Activated naive CD8-positive, alpha-beta T cell treated with anti-CD3 and anti-CD28 coated beads, Interleukin-2, amount 10 ng/mL, durations not matched to agents 7 days and 5 days (primary cell): ENCODE measurements around the gene SCMH1. TPM values are rescaled to one million over a fixed set of nuclear protein-coding genes. Genes with fewer than 3 reads are reported as not detected.
"Not testable (repeated sequence)": the region's sequence is repeated elsewhere in the genome, so short reads cannot be mapped to it uniquely, and the experiment has no call there.

Experiments used
- ATAC-seq: fragments of 150-1000 bp; cut with Tn5 transposase; one replicate; pipeline ENCODE4 v1.10.0; 2021; ENCODE audit warnings: low read depth, moderate library complexity
- POLR2A ChIA-PET: fragments of 350-600 bp; sonication (Branson Sonifier 250); formaldehyde crosslinking; loops from one replicate; lab custom pipeline; 2021; ENCODE audit warnings: antibody characterized with exemption; lab: Charles Lee
- DNase-seq: peaks from one replicate; pipeline ENCODE4 v3.0.0; 2021
- H3K27ac Mint-ChIP-seq: one replicate; pipeline ENCODE4 v1.8.0; 2022; ENCODE audit warnings: mild to moderate bottlenecking, mixed read lengths
- H3K27me3 Mint-ChIP-seq: one replicate; pipeline ENCODE4 v1.8.0; 2022; ENCODE audit warnings: mild to moderate bottlenecking, moderate library complexity, mixed read lengths
- H3K36me3 Mint-ChIP-seq: one replicate; pipeline ENCODE4 v1.8.0; 2021; ENCODE audit warnings: mild to moderate bottlenecking, mixed read lengths
- H3K4me1 Mint-ChIP-seq: one replicate; pipeline ENCODE4 v1.8.0; 2021; ENCODE audit warnings: mixed read lengths
- H3K4me3 Mint-ChIP-seq: one replicate; pipeline ENCODE4 v1.8.0; 2022; ENCODE audit warnings: mild to moderate bottlenecking, moderate library complexity, mixed read lengths
- H3K9me3 Mint-ChIP-seq: one replicate; pipeline ENCODE4 v1.8.0; 2021; ENCODE audit warnings: mixed read lengths
- total RNA-seq, 2 experiments: library from RNA; stranded (reverse); gene quantifications; one replicate each; pipeline ENCODE4 v1.2.3, GENCODE V29; 2021

SCMH1 gene
- total RNA-seq, 2 experiments from 2014 or later, result 24.2 to 25.5 TPM

DNA sequence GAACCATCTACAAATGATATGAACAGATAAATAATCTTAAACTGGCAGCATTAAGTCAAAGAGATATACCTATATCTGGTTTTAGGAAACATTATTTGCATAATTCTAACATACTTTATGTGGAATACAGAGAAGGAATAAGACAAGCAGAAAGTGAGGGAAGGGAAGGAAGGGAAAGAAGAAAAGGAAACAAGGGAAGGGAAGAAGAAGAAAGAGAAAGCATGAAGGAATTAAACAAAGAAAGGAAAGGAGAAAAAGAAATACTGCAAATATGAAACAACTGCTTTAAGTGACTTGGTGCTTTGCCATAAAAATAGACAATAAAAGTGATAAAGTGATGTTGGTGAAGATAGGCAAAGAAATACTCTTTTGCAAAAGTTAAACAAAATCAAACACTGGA is 20.1 kb downstream of the SCMH1 start:
- POLR2A ChIA-PET, result no interaction called here
- H3K36me3 Mint-ChIP-seq, result peaks cover 34% of the 10 kb centered on the region
- no peaks in the 10 kb centered on the region for H3K27me3 Mint-ChIP-seq
- no peak for ATAC-seq
- H3K4me3 Mint-ChIP-seq, result no peak overlapping the region
- H3K27ac Mint-ChIP-seq, result no peak overlapping the region
- DNase-seq, result no peak
- peaks cover 11% of the 10 kb centered on the region for H3K4me1 Mint-ChIP-seq
- H3K9me3 Mint-ChIP-seq, result peaks cover 18% of the 10 kb centered on the region

DNA sequence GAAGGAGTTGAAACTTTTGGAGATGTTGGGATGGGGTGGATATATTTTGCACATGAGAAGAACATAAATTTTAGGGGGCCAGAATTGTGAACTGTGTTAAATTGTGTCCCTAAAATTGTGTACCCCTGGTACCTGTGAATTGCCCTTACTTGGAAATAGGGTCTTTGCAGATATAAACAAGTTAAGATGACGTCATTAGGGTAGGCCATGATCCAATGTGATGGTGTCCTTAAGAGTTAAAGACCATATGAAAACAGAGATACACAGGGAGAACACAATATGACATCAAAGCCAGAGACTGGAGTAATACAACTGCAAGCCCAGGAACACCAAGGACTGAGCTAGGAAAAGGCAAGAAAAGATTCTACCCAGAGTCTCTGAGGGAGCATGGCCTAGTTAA is 24.0 kb downstream of the SCMH1 start:
- Mint-ChIP-seq H3K9me3 (peaks cover 18% of the 10 kb centered on the region), H3K27me3 (no peaks in the 10 kb centered on the region), H3K36me3 (peaks cover 40% of the 10 kb centered on the region), H3K4me1 (peaks cover 8% of the 10 kb centered on the region), H3K27ac (no peak overlapping the region), H3K4me3 (no peak overlapping the region)
- DNase-seq (no peak), ATAC-seq (no peak)
- POLR2A ChIA-PET, result no interaction called here

DNA sequence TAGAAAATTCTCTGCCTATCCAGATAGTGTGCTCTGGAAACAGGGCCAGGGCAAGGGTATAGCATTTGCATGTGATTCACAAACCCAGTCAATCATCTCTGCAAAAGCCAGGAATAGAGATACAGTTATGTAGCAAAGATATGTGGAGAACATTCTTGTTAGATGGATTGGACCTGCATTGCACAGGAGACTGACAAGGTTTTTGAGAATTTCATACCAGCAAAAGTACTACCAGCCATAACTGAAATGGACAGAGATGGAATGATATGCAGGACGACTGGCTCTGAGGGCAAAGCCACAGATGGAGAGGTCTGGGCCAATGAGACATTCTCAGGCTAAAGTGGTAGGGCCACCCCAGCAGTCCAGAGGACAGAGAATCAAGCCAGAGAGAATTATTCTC is 24.7 kb downstream of the SCMH1 start:
- peaks cover 18% of the 10 kb centered on the region for H3K9me3 Mint-ChIP-seq
- H3K4me3 Mint-ChIP-seq, result no peak overlapping the region
- no peaks in the 10 kb centered on the region for H3K27me3 Mint-ChIP-seq
- ATAC-seq (no peak), DNase-seq (no peak)
- H3K27ac Mint-ChIP-seq, result no peak overlapping the region
- peaks cover 41% of the 10 kb centered on the region for H3K36me3 Mint-ChIP-seq
- POLR2A ChIA-PET, result no interaction called here
- peaks cover 8% of the 10 kb centered on the region for H3K4me1 Mint-ChIP-seq

DNA sequence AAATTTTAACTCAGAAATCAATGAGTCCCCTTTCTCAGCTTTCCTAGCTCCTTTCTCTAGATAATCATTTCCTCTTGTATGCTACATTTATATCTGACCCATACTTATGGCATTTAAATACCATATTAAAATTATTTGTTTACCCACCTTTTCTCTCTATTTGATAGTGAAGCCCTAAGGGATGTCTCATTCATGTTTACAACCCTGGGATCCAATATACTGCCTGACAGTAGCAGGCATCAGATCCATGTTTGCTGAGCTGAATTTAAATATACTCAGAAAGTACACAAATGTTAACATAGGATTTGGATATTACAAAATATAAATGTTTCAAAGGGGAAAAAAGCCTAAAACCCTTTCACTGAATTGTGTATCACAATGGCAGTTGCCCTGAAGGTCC is 26.5 kb downstream of the SCMH1 start:
- Mint-ChIP-seq H3K4me3 (no peak overlapping the region), H3K9me3 (peaks cover 15% of the 10 kb centered on the region), H3K27ac (no peak overlapping the region), H3K4me1 (peaks cover 4% of the 10 kb centered on the region), H3K27me3 (no peaks in the 10 kb centered on the region), H3K36me3 (peaks cover 40% of the 10 kb centered on the region)
- ATAC-seq (no peak), DNase-seq (no peak)
- POLR2A ChIA-PET, result no interaction called here

DNA sequence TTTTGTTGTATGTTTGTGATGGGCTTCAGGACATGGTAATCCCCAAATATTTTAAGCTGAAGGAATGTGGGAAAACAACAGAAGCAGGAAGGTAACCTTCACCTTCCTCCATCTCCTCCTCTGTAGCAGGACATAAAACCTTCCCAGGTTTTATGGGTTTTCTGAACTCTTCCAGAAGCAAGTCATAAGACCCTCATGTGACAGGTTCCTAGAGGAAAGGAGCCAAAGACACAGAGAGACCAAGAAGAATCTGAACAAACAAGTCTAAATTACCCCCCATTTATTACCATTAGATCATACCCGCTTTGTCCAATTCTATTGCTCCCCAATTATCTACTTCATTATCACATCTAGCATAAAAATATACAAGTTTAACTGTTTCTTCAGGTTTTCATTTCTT is 28.8 kb downstream of the SCMH1 start:
- Mint-ChIP-seq H3K9me3 (peaks cover 12% of the 10 kb centered on the region), H3K27me3 (no peaks in the 10 kb centered on the region), H3K27ac (no peak overlapping the region), H3K4me1 (peaks cover 4% of the 10 kb centered on the region), H3K36me3 (peaks cover 37% of the 10 kb centered on the region), H3K4me3 (no peak overlapping the region)
- POLR2A ChIA-PET, result no interaction called here
- DNase-seq (no peak), ATAC-seq (no peak)

DNA sequence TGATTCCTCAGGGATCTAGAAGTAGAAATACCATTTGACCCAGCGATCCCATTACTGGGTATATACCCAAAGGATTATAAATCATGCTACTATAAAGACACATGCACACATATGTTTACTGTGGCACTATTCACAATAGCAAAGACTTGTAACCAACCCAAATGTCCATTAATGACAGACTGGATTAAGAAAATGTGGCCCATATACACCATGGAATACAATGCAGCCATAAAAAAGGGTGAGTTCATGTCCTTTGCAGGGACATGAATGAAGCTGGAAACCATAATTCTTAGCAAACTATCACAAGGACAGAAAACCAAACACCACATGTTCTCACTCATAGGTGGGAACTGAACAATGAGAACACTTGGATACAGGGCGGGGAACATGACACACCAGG is 30.5 kb downstream of the SCMH1 start:
- not testable (repeated sequence) for DNase-seq, ATAC-seq, H3K4me3 Mint-ChIP-seq

DNA sequence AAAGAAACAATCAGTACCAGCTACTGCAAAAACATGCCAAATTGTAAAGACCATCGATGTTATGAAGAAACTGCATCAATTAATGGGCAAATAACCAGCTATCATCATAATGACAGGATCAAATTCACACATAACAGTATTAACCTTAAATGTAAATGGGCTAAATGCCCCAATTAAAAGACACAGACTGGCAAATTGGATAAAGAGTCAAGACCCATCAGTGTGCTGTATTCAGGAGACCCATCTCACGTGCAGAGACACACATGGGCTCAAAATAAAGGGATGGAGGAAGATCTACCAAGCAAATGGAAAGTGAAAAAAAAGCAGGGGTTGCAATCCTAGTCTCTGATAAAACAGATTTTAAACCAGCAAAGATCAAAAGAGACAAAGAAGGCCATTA is 35.1 kb downstream of the SCMH1 start:
- H3K27ac Mint-ChIP-seq, H3K4me3 Mint-ChIP-seq, ATAC-seq, DNase-seq, H3K27me3 Mint-ChIP-seq, POLR2A ChIA-PET, H3K4me1 Mint-ChIP-seq: not testable (repeated sequence)
- Mint-ChIP-seq H3K36me3 (peaks cover 41% of the 10 kb centered on the region), H3K9me3 (peaks cover 11% of the 10 kb centered on the region)

More for the DNA sequence above, 30.5 kb downstream of the SCMH1 start:
- H3K27me3 Mint-ChIP-seq, POLR2A ChIA-PET, H3K9me3 Mint-ChIP-seq, H3K27ac Mint-ChIP-seq, H3K4me1 Mint-ChIP-seq: not testable (repeated sequence)
- H3K36me3 Mint-ChIP-seq, result peaks cover 31% of the 10 kb centered on the region

DNA sequence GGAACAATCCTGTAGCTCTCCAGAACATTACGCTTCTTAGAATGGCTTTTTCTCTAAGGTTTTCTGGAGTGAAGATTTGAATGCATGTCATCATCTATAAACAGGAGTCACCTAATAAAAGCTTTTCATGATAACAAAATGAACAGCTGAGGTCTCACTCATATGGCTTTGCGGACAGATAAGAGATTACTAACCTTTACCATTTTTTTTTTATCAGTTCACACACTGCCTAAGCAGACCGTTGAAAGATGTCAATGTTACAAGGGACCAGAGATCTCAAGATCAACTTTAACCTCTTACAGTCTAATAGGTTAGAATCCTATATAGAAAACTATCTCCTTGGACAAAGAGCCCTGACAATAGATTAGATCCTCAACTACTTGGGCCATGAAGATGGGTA is 41.4 kb downstream of the SCMH1 start:
- Mint-ChIP-seq H3K9me3 (peaks cover 6% of the 10 kb centered on the region), H3K36me3 (peaks cover 12% of the 10 kb centered on the region), H3K27me3 (no peaks in the 10 kb centered on the region), H3K27ac (no peak overlapping the region), H3K4me1 (no peaks in the 10 kb centered on the region), H3K4me3 (no peak overlapping the region)
- ATAC-seq (no peak), DNase-seq (no peak)
- POLR2A ChIA-PET, result no interaction called here

DNA sequence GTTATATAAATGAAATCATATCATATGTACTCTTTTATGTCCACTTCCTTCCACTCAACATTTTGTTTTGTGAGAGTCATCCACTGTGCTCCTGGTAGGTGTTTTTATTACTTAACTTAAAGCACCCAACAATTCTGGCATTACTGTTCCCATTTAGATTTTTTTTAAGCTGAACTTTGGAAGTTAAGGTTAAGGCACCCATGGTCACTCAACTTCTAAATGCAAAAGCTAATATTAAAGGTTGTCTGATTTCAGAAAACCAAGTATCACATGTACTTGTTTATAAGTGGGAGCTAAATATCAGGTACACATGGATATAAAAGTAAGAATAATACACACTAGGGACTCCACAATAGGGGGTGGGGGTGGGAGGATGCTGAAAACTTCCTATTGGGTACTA is 42.7 kb downstream of the SCMH1 start:
- H3K4me3 Mint-ChIP-seq, result no peak overlapping the region
- POLR2A ChIA-PET, result no interaction called here
- no peak overlapping the region for H3K27ac Mint-ChIP-seq
- H3K36me3 Mint-ChIP-seq, result peaks cover 10% of the 10 kb centered on the region
- DNase-seq (no peak), ATAC-seq (no peak)
- H3K9me3 Mint-ChIP-seq, result peaks cover 4% of the 10 kb centered on the region
- no peaks in the 10 kb centered on the region for H3K4me1 Mint-ChIP-seq
- H3K27me3 Mint-ChIP-seq, result no peaks in the 10 kb centered on the region

DNA sequence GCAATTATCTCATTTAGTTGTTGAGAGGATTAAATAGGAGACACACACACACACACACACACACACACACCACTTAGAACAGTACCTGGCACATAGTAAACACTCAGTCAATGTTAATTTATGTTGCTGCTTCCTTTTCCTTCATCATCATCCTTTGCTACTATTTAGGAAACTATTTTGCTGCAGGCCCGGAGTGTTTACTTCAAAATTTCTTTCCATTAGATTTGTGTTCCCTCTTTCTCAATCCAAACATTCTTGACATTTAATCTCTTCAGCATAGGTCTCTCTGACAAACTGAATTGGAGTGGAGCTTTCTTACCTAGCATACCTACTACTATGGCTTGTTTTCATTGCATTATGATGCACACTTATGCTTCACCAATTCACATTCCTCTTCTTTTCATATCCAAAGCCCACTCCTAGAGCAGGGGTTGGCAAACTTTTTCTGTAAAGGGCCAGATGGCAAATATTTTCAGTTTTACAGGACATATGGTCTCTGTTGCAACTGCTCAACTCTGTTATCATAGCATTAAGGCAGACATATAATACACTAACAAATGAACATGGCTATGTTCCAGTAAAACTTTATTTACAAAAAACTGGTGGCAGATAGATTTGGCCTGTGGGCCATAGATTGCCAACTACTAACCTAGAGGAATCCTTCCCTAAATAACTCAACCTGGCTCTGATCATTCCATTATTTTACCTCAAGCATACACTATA is 49.5 kb downstream of the SCMH1 start:
- DNase-seq (no peak), ATAC-seq (no peak)
- POLR2A ChIA-PET, result no interaction called here
- H3K27ac Mint-ChIP-seq, result no peak overlapping the region
- no peaks in the 10 kb centered on the region for H3K27me3 Mint-ChIP-seq
- no peaks in the 10 kb centered on the region for H3K9me3 Mint-ChIP-seq
- no peaks in the 10 kb centered on the region for H3K4me1 Mint-ChIP-seq
- H3K36me3 Mint-ChIP-seq, result peaks cover 2% of the 10 kb centered on the region
- no peak overlapping the region for H3K4me3 Mint-ChIP-seq

DNA sequence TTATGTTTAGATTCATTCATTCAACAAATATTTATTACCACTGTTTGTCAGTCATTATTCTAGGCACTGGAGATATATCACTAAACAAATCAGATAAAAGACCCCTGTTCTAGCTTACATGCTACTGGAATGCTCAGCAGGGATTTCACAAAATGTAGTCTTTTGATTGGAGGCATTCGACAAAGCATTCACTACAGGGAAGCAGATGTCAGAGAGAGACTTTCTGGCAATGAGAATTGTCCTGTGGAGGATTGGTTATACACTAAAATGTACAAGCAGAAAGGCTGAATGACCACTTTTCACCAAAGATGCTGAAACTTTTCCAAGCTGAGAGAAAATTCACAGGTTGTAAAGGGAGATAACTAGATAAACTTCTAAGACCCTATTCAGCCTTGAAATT is 57.7 kb downstream of the SCMH1 start:
- Mint-ChIP-seq H3K27ac (no peak overlapping the region), H3K36me3 (peaks cover 7% of the 10 kb centered on the region), H3K27me3 (no peaks in the 10 kb centered on the region), H3K4me3 (no peak overlapping the region), H3K4me1 (no peaks in the 10 kb centered on the region), H3K9me3 (peaks cover 3% of the 10 kb centered on the region)
- POLR2A ChIA-PET, result no interaction called here
- ATAC-seq (no peak), DNase-seq (no peak)

DNA sequence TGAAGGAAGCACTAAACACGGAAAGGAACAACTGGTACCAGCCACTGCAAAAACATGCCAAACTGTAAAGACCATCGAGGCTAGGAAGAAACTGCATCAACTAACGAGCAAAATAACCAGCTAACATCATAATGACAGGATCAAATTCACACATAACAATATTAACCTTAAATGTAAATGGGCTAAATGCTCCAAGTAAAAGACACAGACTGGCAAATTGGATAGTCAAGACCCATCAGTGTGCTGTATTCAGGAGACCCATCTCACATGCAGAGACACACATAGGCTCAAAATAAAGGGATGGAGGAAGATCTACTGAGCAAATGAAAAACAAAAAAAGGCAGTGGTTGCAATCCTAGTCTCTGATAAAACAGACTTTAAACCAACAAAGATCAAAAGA is 63.9 kb downstream of the SCMH1 start:
- H3K4me1 Mint-ChIP-seq, H3K27me3 Mint-ChIP-seq, H3K27ac Mint-ChIP-seq, ATAC-seq, H3K9me3 Mint-ChIP-seq, DNase-seq, POLR2A ChIA-PET, H3K4me3 Mint-ChIP-seq: not testable (repeated sequence)
- H3K36me3 Mint-ChIP-seq, result peaks cover 27% of the 10 kb centered on the region

DNA sequence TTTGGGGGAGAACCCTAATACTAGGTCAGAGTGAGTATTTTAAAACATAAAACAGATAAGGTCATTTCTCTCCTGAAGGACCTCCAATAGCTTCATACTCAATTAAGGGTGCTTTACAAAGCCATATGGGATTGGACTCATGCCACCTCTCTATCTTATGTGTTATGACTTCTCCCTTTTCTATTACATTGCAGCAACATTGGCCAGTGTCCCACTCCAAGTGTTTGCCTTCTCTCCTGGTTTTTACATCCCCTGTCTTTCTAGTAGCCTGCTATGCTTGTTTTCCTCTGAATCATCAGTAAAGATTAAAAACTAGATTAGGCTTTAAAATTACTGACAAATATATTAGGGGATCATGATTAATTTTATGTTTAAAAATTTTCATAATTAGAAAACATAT is 66.6 kb downstream of the SCMH1 start:
- Mint-ChIP-seq H3K4me3 (no peak overlapping the region), H3K4me1 (no peaks in the 10 kb centered on the region), H3K27me3 (no peaks in the 10 kb centered on the region), H3K9me3 (peaks cover 9% of the 10 kb centered on the region), H3K27ac (no peak overlapping the region), H3K36me3 (peaks cover 31% of the 10 kb centered on the region)
- POLR2A ChIA-PET, result no interaction called here
- ATAC-seq (no peak), DNase-seq (no peak)

DNA sequence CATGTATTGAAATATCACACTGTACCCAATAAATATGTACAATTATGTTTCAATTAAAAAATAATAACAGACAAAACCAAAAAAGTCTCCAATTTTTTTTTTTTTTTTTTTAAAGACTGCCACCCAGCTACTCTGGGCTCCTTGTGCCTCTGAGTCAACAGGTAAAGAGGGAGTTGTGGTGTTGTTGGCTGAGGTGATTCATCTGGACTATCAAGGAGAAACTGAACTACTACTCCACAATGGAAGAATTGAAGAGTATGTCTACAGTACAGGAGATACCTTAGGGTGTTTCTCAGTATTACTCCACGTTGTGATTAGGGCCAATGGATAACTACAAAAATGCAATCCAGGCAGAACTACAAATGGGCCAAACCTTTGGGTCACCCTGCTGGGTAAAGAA is 67.9 kb downstream of the SCMH1 start:
- POLR2A ChIA-PET, result no interaction called here
- H3K27ac Mint-ChIP-seq, result no peak overlapping the region
- no peak overlapping the region for H3K4me3 Mint-ChIP-seq
- no peaks in the 10 kb centered on the region for H3K27me3 Mint-ChIP-seq
- ATAC-seq (no peak), DNase-seq (no peak)
- H3K9me3 Mint-ChIP-seq, result peaks cover 8% of the 10 kb centered on the region
- H3K36me3 Mint-ChIP-seq, result peaks cover 37% of the 10 kb centered on the region
- no peaks in the 10 kb centered on the region for H3K4me1 Mint-ChIP-seq
